IMR-90 (cell line): ENCODE measurements around the gene MEF2A. TPM values are rescaled to one million over a fixed set of nuclear protein-coding genes. Genes with fewer than 3 reads are reported as not detected.

Experiments
- ATAC-seq: fragments of 200-7000 bp; cut with Tn5 transposase; 2 replicates; pipeline ENCODE4 v1.9.1; 2020; ENCODE audit warnings: low read depth, mild to moderate bottlenecking, moderate library complexity
- BruUV-seq: library from RNA; stranded (reverse); fragments of 400-500 nt; replicated peaks from 2 replicates; lab custom pipeline; 2021; lab: Mats Ljungman, UMichigan
- CTCF ChIA-PET: fragments of 300-600 bp; formaldehyde crosslinking; extraction: SDS; loops from one replicate; lab custom pipeline; 2021; ENCODE audit warnings: antibody characterized with exemption; lab: Yijun Ruan, JAX
- POLR2A ChIA-PET: fragments of 300-600 bp; sonication (Branson Sonifier 250); formaldehyde crosslinking; loops from one replicate; lab custom pipeline; 2022; ENCODE audit warnings: antibody characterized with exemption; ENCODE audit not compliant: unreplicated experiment; lab: Charles Lee
- DNase-seq: peaks from one replicate; pipeline ENCODE4 v3.0.0; 2013
- H2AFZ ChIP-seq: replicated peaks from 2 replicates; pipeline ENCODE3; 2013; ENCODE audit warnings: low read length, mild to moderate bottlenecking; ENCODE audit not compliant: poor library complexity
- H2AK5ac ChIP-seq: 2 replicates; pipeline ENCODE4 v1.6.1; 2013; ENCODE audit warnings: low read depth, low read length, inconsistent platforms
- H2AK9ac ChIP-seq: replicated peaks from 2 replicates; pipeline ENCODE3; 2013; ENCODE audit warnings: mild to moderate bottlenecking, low read depth, low read length, moderate library complexity; ENCODE audit not compliant: poor library complexity
- H2BK120ac ChIP-seq: 2 replicates; pipeline ENCODE4 v1.6.1; 2013; ENCODE audit warnings: low read depth, low read length, inconsistent platforms
- H2BK15ac ChIP-seq: 3 replicates; pipeline ENCODE4 v1.6.1; 2013; ENCODE audit warnings: low read depth, low read length, inconsistent platforms
- H2BK20ac ChIP-seq: 2 replicates; pipeline ENCODE4 v1.6.1; 2013; ENCODE audit warnings: low read depth, mild to moderate bottlenecking, inconsistent platforms, low read length, moderate library complexity
- H2BK5ac ChIP-seq: 2 replicates; pipeline ENCODE4 v1.6.1; 2013; ENCODE audit warnings: mild to moderate bottlenecking, low read depth, low read length, inconsistent platforms; ENCODE audit not compliant: poor library complexity, severe bottlenecking
- H3K14ac ChIP-seq: replicated peaks from 2 replicates; pipeline ENCODE4 v1.6.1; 2013; ENCODE audit warnings: low read depth, low read length, inconsistent platforms
- H3K18ac ChIP-seq: 2 replicates; pipeline ENCODE4 v1.6.1; 2013; ENCODE audit warnings: low read depth, low read length, control low read depth
- H3K23ac ChIP-seq: 2 replicates; pipeline ENCODE4 v1.6.1; 2013; ENCODE audit warnings: low read depth, low read length, inconsistent platforms
- H3K27ac ChIP-seq: 2 replicates; pipeline ENCODE4 v1.5.1; 2013; ENCODE audit warnings: mild to moderate bottlenecking, control low read depth, low read length; ENCODE audit not compliant: insufficient read depth
- H3K27me3 ChIP-seq: 2 replicates; pipeline ENCODE4 v1.6.1; 2013; ENCODE audit warnings: low read length; ENCODE audit not compliant: control insufficient read depth, insufficient read depth
- H3K36me3 ChIP-seq: 2 replicates; pipeline ENCODE4 v1.6.1; 2013; ENCODE audit warnings: low read length, mixed read lengths; ENCODE audit not compliant: control insufficient read depth, insufficient read depth
- H3K4ac ChIP-seq: 2 replicates; pipeline ENCODE4 v1.6.1; 2013; ENCODE audit warnings: low read depth, low read length, inconsistent platforms
- H3K4me1 ChIP-seq: 2 replicates; pipeline ENCODE4 v1.6.1; 2013; ENCODE audit warnings: low read length, mixed read lengths; ENCODE audit not compliant: control insufficient read depth, insufficient read depth
- H3K4me2 ChIP-seq: 2 replicates; pipeline ENCODE4 v1.6.1; 2013; ENCODE audit warnings: low read depth, mild to moderate bottlenecking, control low read depth, low read length, moderate library complexity
- H3K4me3 ChIP-seq: 2 replicates; pipeline ENCODE4 v1.5.1; 2013; ENCODE audit warnings: low read depth, mild to moderate bottlenecking, control low read depth, low read length, moderate library complexity; ENCODE audit not compliant: insufficient read depth
- H3K56ac ChIP-seq: 2 replicates; pipeline ENCODE4 v1.6.1; 2013; ENCODE audit warnings: low read length, inconsistent platforms; ENCODE audit not compliant: insufficient read depth; ENCODE audit errors: extremely low read depth
- H3K79me1 ChIP-seq, 2 experiments: 2 replicates each; pipeline ENCODE4 v1.6.1; 2013; ENCODE audit warnings: low read length in 2 of 2, inconsistent platforms in 1 of 2, low read depth in 1 of 2
- H3K9ac ChIP-seq: 2 replicates; pipeline ENCODE4 v1.6.1; 2013; ENCODE audit warnings: low read depth, low read length, control low read depth
- H3K9me1 ChIP-seq: 2 replicates; pipeline ENCODE4 v1.6.1; 2013; ENCODE audit warnings: low read length, inconsistent platforms; ENCODE audit not compliant: insufficient read depth
- H3K9me3 ChIP-seq: 2 replicates; pipeline ENCODE4 v1.6.1; 2013; ENCODE audit warnings: low read length; ENCODE audit not compliant: control insufficient read depth, insufficient read depth
- H4K20me1 ChIP-seq: 2 replicates; pipeline ENCODE4 v1.6.1; 2013; ENCODE audit warnings: low read length, inconsistent platforms; ENCODE audit not compliant: insufficient read depth
- H4K5ac ChIP-seq: 2 replicates; pipeline ENCODE4 v1.6.1; 2013; ENCODE audit warnings: mild to moderate bottlenecking, low read depth, low read length, control low read depth
- H4K8ac ChIP-seq, 2 experiments: 2 replicates each; pipeline ENCODE4 v1.6.1; 2013; ENCODE audit warnings: low read depth in 2 of 2, low read length in 2 of 2, control low read depth in 1 of 2, inconsistent platforms in 1 of 2
- H4K91ac ChIP-seq: 2 replicates; pipeline ENCODE4 v1.6.1; 2013; ENCODE audit warnings: low read depth, low read length, inconsistent platforms; ENCODE audit not compliant: insufficient read depth
- RAD21 ChIP-seq: IDR thresholded peaks from 2 replicates; pipeline ENCODE4 v1.6.1; 2012; ENCODE audit warnings: low read length, improper control_type of control experiment
- RFX5 ChIP-seq: IDR thresholded peaks from 2 replicates; pipeline ENCODE4 v1.8.0; 2012; ENCODE audit warnings: low read depth, mild to moderate bottlenecking, low read length, moderate library complexity
- USF2 ChIP-seq: fragments of 150-350 bp; IDR thresholded peaks from 2 replicates; pipeline ENCODE4 v1.6.1; 2017; ENCODE audit warnings: mild to moderate bottlenecking, antibody characterized with exemption, low read length, low read depth
- WGBS, 2 experiments: methylation state at CpG; one replicate each; pipeline versions ENCODE4 v1.1.5 to v1.1.7; 2013; ENCODE audit warnings: missing lambda C conversion rate in 2 of 2; ENCODE audit not compliant: insufficient read length in 1 of 2; ENCODE audit errors: extremely low coverage in 2 of 2; 5-methylcytosine and 5-hydroxymethylcytosine counted together
- dilution Hi-C: fragments of 300-500 bp; cut with HindIII; formaldehyde crosslinking; loops from one replicate; pipeline ENCODE4 v1.14.3; 2018; ENCODE audit warnings: low sequenced_read_pairs; ENCODE audit not compliant: unreplicated experiment
- in situ Hi-C: fragments of 300-500 bp; cut with MboI; formaldehyde crosslinking; loops from 3 replicates; pipeline ENCODE4 v1.14.3; 2019; ENCODE audit warnings: low sequenced_read_pairs, inconsistent platforms, mixed read lengths
- intact Hi-C: fragments of 100-400 bp; cut with micrococcal nuclease; formaldehyde crosslinking; loops from 2 replicates; pipeline ENCODE4 v1.10.0; 2022
- polyA plus RNA-seq, 3 experiments: library from polyadenylated mRNA; depleted of rRNA; stranded (reverse); fragments of >200 nt; gene quantifications; 2 replicates each; pipeline ENCODE4 v1.2.3, GENCODE V29; 2012; ENCODE audit warnings: low replicate concordance in 1 of 3
- total RNA-seq: library from RNA; depleted of rRNA; stranded (reverse); fragments of >200 nt; gene quantifications from 2 replicates; pipeline ENCODE4 v1.2.3, GENCODE V29; 2012

Gene MEF2A
- total and polyA plus RNA-seq, 2 of the 4 experiments (the other 2 are of a cell fraction) = 16.1 to 16.7 TPM

- Histone ChIP-seq H3K9ac (no peak overlapping the region), H3K36me3 (no peaks in the 10 kb centered on the region), H3K79me1 (no peaks in the 10 kb centered on the region), H3K4me2 (no peak overlapping the region), H3K23ac (no peak overlapping the region), H2AFZ (no peak overlapping the region), H2BK20ac (no peak overlapping the region), H3K14ac (no peak overlapping the region), H2BK15ac (no peak overlapping the region), H3K9me3 (no peaks in the 10 kb centered on the region), H2BK120ac (no peak overlapping the region), H3K27me3 (peaks cover 17% of the 10 kb centered on the region; the same call in 1 of the 2 replicates), H4K91ac (no peak overlapping the region), H3K9me1 (no peaks in the 10 kb centered on the region), H3K4ac (no peak overlapping the region), H2BK5ac (no peak overlapping the region), H3K4me3 (no peak overlapping the region), H3K27ac (no peak overlapping the region), H4K8ac (no peak overlapping the region), H2AK5ac (no peak overlapping the region), H4K20me1 (no peaks in the 10 kb centered on the region), H3K4me1 (no peaks in the 10 kb centered on the region), H4K5ac (no peak overlapping the region), H3K56ac (no peak overlapping the region), H2AK9ac (no peak overlapping the region), H3K18ac (no peak overlapping the region)
- POLR2A ChIA-PET = no interaction called here
- no TSS peak for BruUV-seq
- no peak for TF ChIP-seq USF2
- no peak for TF ChIP-seq RAD21
- TF ChIP-seq RFX5 = no peak
- dilution Hi-C loops (no loop called here), in situ Hi-C loops (no loop called here), intact Hi-C loops (no loop called here)
- CTCF ChIA-PET = interaction anchor here (1.7 kb wide), 1 partner anchor 480 kb away, joined by 3 read pairs; no protein-coding TSS in a partner anchor
- WGBS, 2 experiments = no CpG with 5 or more reads among the region's 4 CpGs
- ATAC-seq (no peak), DNase-seq (no peak)
Observed at GRCh38 chr15:99753066-99753465, 187.3 kb downstream of the MEF2A start.
